ENCODE results near the gene MRPL47. TPM values are rescaled to one million over a fixed set of nuclear protein-coding genes. Genes with fewer than 3 reads are reported as not detected.
A peak's percentile ranks its signal among the peaks of the same experiment; 100 is the strongest.

Gene MRPL47
- polyA plus RNA-seq (2012; rRNA removed): 37.8 and 44.3 TPM in 2 replicates
- polyA plus RNA-seq (2012; cell fraction: cytosol; rRNA removed): 57.6 and 88.2 TPM in 2 replicates
- polyA plus RNA-seq (2012; cell fraction: nucleus; rRNA removed): 14.9 and 22.3 TPM in 2 replicates

DNA sequence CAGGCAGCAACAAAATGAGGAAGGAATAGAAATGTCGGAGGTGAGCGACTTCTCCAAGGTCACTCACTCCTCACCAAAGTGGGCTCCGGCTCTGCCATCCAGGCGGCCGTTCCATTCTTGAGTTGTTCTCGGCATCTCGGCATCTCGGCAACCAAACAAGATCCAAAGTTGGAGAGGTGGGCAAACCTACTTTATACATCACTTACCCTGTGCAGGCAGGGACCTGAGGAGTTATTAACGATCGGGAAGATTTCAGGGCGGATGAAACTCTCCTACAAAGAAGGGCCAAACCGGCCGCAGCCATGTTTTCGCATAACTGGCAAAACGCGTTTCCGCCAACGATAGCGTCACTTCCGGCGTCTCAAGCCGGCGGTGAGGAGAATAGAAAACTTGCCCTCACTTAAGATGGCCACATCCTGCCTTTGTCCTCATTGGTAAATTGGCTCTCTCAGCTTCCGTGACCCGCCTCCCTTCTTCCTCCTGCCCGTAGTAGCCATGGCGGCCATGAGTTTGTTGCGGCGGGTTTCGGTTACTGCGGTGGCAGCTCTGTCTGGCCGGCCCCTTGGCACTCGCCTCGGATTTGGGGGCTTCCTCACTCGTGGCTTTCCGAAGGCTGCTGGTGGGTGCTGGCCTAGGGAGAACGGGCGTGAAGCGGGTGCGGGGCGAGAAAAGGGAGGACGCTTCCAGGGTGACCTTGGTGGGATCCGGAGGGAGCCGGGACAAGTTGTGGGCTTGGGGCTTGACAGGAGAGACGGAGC, at the start of gene MRPL47, which contains the start of gene NDUFB5:
TSS of gene MRPL47 (minus strand) at position 318 of the 758 bp plus-strand sequence. CDS start at position 304, 14 bp downstream.
TSS of gene NDUFB5 (plus strand) at position 474 of the 758 bp plus-strand sequence. CDS start at position 496, 22 bp downstream.
- no peaks in the 10 kb centered on the region for H3F3A ChIP-seq (replicated peaks; ENCODE audit: insufficient read depth)
- H2AFZ ChIP-seq (ENCODE audit: low read depth): peak within 1 kb of the TSS; percentile 97
- peaks cover 31 to 46% of the 10 kb centered on the region in 2 experiments for H3K36me3 ChIP-seq (replicated peaks in 1 of 2; ENCODE audit: control insufficient read depth in 1 of 2, insufficient read depth in 2 of 2, low read length in 1 of 2)
- peaks cover 6 to 11% of the 10 kb centered on the region in 2 experiments; a peak in 2 of 4 replicates for H3K4me1 ChIP-seq (ENCODE audit: control insufficient read depth in 1 of 2, insufficient read depth in 2 of 2, low read depth in 1 of 2, low read length in 1 of 2)
- peaks cover 97% of the 10 kb centered on the region for H3K79me2 ChIP-seq (ENCODE audit: insufficient read depth)
- 2% methylated on average over 30 of the region's 45 CpGs for WGBS (ENCODE audit: low lambda C conversion rate)
- H3K9ac ChIP-seq: peak within 1 kb of the TSS; percentile 91
- peak within 1 kb of the TSS; percentile 60 to 74 for H3K4me3 ChIP-seq (ENCODE audit: low read depth in 2 of 2, low read length in 1 of 2)
- CTCF ChIA-PET: interaction anchor here (0.6 kb wide), 1 partner anchor 24 kb away, joined by 3 read pairs; no protein-coding TSS in a partner anchor
- no peaks in the 10 kb centered on the region for H3K9me3 ChIP-seq
- peak within 1 kb of the TSS; percentile 84 for H3K27ac ChIP-seq (ENCODE audit: low read depth in 2 of 2, low read length in 1 of 2)
- H3K4me2 ChIP-seq: peak within 1 kb of the TSS; percentile 98
- no peaks in the 10 kb centered on the region for H3K27me3 ChIP-seq (ENCODE audit: insufficient read depth)
- H3K9me2 ChIP-seq: no peaks in the 10 kb centered on the region
- POLR2A ChIA-PET: interaction anchor here (0.9 to 1.5 kb wide), 4 partner anchors 11 to 49 kb away, joined by 3 to 11 read pairs (median 6); partner anchors contain the start of gene USP13
- H4K20me1 ChIP-seq (ENCODE audit: insufficient read depth): no peaks in the 10 kb centered on the region; the same call in 1 of the 2 replicates
- peak; percentile 89 for DNase-seq
- peak; percentile 58 for TF ChIP-seq CHD2 (IDR thresholded peaks at IDR 0.05; ENCODE audit: low read length, partially characterized antibody)
- TF ChIP-seq, protein P1, sequence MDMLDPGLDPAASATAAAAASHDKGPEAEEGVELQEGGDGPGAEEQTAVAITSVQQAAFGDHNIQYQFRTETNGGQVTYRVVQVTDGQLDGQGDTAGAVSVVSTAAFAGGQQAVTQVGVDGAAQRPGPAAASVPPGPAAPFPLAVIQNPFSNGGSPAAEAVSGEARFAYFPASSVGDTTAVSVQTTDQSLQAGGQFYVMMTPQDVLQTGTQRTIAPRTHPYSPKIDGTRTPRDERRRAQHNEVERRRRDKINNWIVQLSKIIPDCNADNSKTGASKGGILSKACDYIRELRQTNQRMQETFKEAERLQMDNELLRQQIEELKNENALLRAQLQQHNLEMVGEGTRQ (IDR thresholded peaks at IDR 0.05; ENCODE audit: borderline replicate concordance, low read depth, low read length): no peak
- no peak for TF ChIP-seq MEF2A (IDR thresholded peaks at IDR 0.05; ENCODE audit: borderline replicate concordance, low read depth)
- TF ChIP-seq RAD21 (IDR thresholded peaks at IDR 0.05; ENCODE audit: low read length): no peak
- no peak for TF ChIP-seq GATA2 (CRISPR knock-in tag; IDR thresholded peaks at IDR 0.05)
- no peak for TF ChIP-seq RXRA (IDR thresholded peaks at IDR 0.05; ENCODE audit: borderline replicate concordance, low read depth)
- no peak for TF ChIP-seq TEAD4 (IDR thresholded peaks at IDR 0.05; ENCODE audit: borderline replicate concordance, insufficient read depth)
- TF ChIP-seq FOXJ3 (CRISPR knock-in tag; IDR thresholded peaks at IDR 0.05): no peak
- no peak; the same call in 1 of the 2 replicates for TF ChIP-seq TCF12 (IDR thresholded peaks at IDR 0.05)
- no peak for TF ChIP-seq SMC3 (IDR thresholded peaks at IDR 0.05; ENCODE audit: low read depth, low read length)
- peak; percentile 100 for TF ChIP-seq YY1 (IDR thresholded peaks at IDR 0.05; ENCODE audit: low read depth)
- peak; percentile 99 for TF ChIP-seq GABPA (IDR thresholded peaks at IDR 0.05; ENCODE audit: low read depth)
- no peak for TF ChIP-seq RCOR1 (IDR thresholded peaks at IDR 0.05; ENCODE audit: low read length)
- TF ChIP-seq MXI1 (IDR thresholded peaks at IDR 0.05; ENCODE audit: low read depth, low read length): peak; percentile 66
- no peak for TF ChIP-seq IRF3 (IDR thresholded peaks at IDR 0.05; ENCODE audit: low read depth, low read length)
- TF ChIP-seq REST (IDR thresholded peaks at IDR 0.05; ENCODE audit: low read depth, low read length): peak; percentile 15; the same call in 1 of the 2 replicates
- TF ChIP-seq USF1 (IDR thresholded peaks at IDR 0.05; ENCODE audit: borderline replicate concordance, low read depth): no peak
- TF ChIP-seq ZBTB33 (IDR thresholded peaks at IDR 0.05; ENCODE audit: borderline replicate concordance, low read depth): peak; percentile 28; the same call in 1 of the 2 replicates
- no peak for TF ChIP-seq EZH2phosphoT487 (IDR thresholded peaks at IDR 0.05; ENCODE audit: borderline replicate concordance, low read depth)
- TF ChIP-seq EP300 (IDR thresholded peaks at IDR 0.05; ENCODE audit: borderline replicate concordance in 1 of 2, low read depth in 1 of 2, low read length in 1 of 2): no peak
- TF ChIP-seq SIN3A (IDR thresholded peaks at IDR 0.05; ENCODE audit: borderline replicate concordance, low read depth, low read length): peak; percentile 15; the same call in 1 of the 2 replicates
- no peak for TF ChIP-seq RFX5 (IDR thresholded peaks at IDR 0.05; ENCODE audit: low read length)

Measured in SK-N-SH (cell line).